Endothelial cell of umbilical vein (primary cell): Measurements from ENCODE around the gene DOCK4.

Experiments used
- EZH2 ChIP-seq: IDR thresholded peaks from 2 replicates; pipeline ENCODE4 v1.6.1; 2012; ENCODE audit warnings: borderline replicate concordance, low read depth, mild to moderate bottlenecking, moderate library complexity, low read length, inconsistent platforms; ENCODE audit not compliant: severe bottlenecking
- FOS ChIP-seq: IDR thresholded peaks from 2 replicates; pipeline ENCODE4 v1.6.1; 2011; ENCODE audit warnings: mild to moderate bottlenecking, low read length, moderate library complexity, borderline replicate concordance; ENCODE audit not compliant: insufficient read depth
- JUN ChIP-seq: IDR thresholded peaks from 2 replicates; pipeline ENCODE4 v1.6.1; 2011; ENCODE audit warnings: borderline replicate concordance, low read depth; ENCODE audit not compliant: insufficient read length, insufficient read depth
- MYC ChIP-seq: IDR thresholded peaks from one replicate; pipeline ENCODE4 v1.6.1; 2011; ENCODE audit warnings: mild to moderate bottlenecking, low read depth, low read length
- POLR2A ChIP-seq: IDR thresholded peaks from 2 replicates; pipeline ENCODE4 v1.6.1; 2012; ENCODE audit warnings: low read depth, mild to moderate bottlenecking, control low read depth, low read length
- POLR2AphosphoS5 ChIP-seq: IDR thresholded peaks from 2 replicates; pipeline ENCODE4 v1.6.1; 2012; ENCODE audit warnings: low read depth, mild to moderate bottlenecking, control low read depth, low read length, moderate library complexity; ENCODE audit not compliant: insufficient read depth
- TF ChIP-seq, protein P1 (sequence below), 2 donors: IDR thresholded peaks; 1 replicate in 1 of 2; 2 replicates in 1 of 2; pipeline ENCODE4 v1.5.1; 2011; ENCODE audit warnings: low read length in 2 of 2, mild to moderate bottlenecking in 2 of 2, moderate library complexity in 2 of 2, control low read depth in 1 of 2, inconsistent platforms in 1 of 2, low read depth in 1 of 2; ENCODE audit not compliant: insufficient read depth in 1 of 2; ENCODE audit errors: extremely low read depth in 1 of 2
- TF ChIP-seq, protein P2 (sequence below): IDR thresholded peaks from 2 replicates; pipeline ENCODE4 v1.6.1; 2011; ENCODE audit not compliant: insufficient read depth, insufficient read length

- TF ChIP-seq FOS = no peak
- TF ChIP-seq, protein P1, sequence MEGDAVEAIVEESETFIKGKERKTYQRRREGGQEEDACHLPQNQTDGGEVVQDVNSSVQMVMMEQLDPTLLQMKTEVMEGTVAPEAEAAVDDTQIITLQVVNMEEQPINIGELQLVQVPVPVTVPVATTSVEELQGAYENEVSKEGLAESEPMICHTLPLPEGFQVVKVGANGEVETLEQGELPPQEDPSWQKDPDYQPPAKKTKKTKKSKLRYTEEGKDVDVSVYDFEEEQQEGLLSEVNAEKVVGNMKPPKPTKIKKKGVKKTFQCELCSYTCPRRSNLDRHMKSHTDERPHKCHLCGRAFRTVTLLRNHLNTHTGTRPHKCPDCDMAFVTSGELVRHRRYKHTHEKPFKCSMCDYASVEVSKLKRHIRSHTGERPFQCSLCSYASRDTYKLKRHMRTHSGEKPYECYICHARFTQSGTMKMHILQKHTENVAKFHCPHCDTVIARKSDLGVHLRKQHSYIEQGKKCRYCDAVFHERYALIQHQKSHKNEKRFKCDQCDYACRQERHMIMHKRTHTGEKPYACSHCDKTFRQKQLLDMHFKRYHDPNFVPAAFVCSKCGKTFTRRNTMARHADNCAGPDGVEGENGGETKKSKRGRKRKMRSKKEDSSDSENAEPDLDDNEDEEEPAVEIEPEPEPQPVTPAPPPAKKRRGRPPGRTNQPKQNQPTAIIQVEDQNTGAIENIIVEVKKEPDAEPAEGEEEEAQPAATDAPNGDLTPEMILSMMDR (IDR thresholded peaks at IDR 0.05; ENCODE audit: extremely low read depth in 1 of 2, insufficient read depth in 1 of 2, low read depth in 1 of 2, low read length in 2 of 2) = no peak
- no peak for TF ChIP-seq JUN
- no peak for TF ChIP-seq MYC
- TF ChIP-seq POLR2AphosphoS5 = no peak
- TF ChIP-seq, protein P2, sequence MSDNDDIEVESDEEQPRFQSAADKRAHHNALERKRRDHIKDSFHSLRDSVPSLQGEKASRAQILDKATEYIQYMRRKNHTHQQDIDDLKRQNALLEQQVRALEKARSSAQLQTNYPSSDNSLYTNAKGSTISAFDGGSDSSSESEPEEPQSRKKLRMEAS = no peak
- no peak for TF ChIP-seq EZH2
- TF ChIP-seq POLR2A = no peak
Observed at GRCh38 chr7:112025556-112025955, 180.6 kb downstream of the DOCK4 start.
